Measurements from ENCODE around the gene CDADC1.

DNA sequence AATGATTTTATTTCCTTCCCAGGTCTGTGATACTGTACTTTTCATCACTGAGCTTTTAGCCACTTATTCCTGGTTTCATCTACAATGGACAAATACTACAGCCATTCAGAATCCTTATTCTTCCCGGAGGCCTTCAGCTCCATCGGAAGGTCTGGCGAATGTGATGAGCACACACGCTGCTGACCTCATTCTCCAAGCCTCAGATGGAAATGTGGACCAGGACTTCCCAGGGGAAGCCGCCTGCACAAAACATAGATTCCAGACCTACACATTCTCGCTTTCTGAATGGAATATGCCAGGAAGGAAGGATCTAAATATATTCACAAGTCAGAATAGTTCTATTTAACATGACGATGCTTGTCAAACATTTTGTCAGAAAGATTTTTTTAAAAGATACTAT lies 75.6 kb downstream of the CDADC1 start:
- TF ChIP-seq, protein P1, sequence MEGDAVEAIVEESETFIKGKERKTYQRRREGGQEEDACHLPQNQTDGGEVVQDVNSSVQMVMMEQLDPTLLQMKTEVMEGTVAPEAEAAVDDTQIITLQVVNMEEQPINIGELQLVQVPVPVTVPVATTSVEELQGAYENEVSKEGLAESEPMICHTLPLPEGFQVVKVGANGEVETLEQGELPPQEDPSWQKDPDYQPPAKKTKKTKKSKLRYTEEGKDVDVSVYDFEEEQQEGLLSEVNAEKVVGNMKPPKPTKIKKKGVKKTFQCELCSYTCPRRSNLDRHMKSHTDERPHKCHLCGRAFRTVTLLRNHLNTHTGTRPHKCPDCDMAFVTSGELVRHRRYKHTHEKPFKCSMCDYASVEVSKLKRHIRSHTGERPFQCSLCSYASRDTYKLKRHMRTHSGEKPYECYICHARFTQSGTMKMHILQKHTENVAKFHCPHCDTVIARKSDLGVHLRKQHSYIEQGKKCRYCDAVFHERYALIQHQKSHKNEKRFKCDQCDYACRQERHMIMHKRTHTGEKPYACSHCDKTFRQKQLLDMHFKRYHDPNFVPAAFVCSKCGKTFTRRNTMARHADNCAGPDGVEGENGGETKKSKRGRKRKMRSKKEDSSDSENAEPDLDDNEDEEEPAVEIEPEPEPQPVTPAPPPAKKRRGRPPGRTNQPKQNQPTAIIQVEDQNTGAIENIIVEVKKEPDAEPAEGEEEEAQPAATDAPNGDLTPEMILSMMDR (IDR thresholded peaks at IDR 0.05; ENCODE audit: low read depth, low read length, missing input control), result no peak
- TF ChIP-seq SP1 (IDR thresholded peaks at IDR 0.05) (no peak), TAF1 (conservative IDR thresholded peaks at IDR 0.05) (no peak)
